AG09319 (cell line): ENCODE measurements around the gene KSR1.

Experiments used
- DNase-seq: peaks from one replicate; pipeline ENCODE4 v3.0.0-alpha.2; 2010; ENCODE audit warnings: low read depth; ENCODE audit errors: extremely low read depth
- CTCF ChIP-seq: IDR thresholded peaks from 2 replicates; pipeline ENCODE4 v1.5.1; 2011; ENCODE audit warnings: low read depth, mild to moderate bottlenecking, inconsistent platforms, low read length, moderate library complexity

Gene KSR1

GRCh38 chr17:27620721-27621120 is 164.5 kb downstream of the KSR1 start:
- DNase-seq = no peak
- no peak for TF ChIP-seq CTCF

- TF ChIP-seq CTCF = no peak
- no peak for DNase-seq
Observed at GRCh38 chr17:27621536-27621935, 165.3 kb downstream of the KSR1 start.

GRCh38 chr17:27621942-27622559 is 165.8 kb downstream of the KSR1 start:
- DNase-seq = no peak
- no peak for TF ChIP-seq CTCF

GRCh38 chr17:27622986-27623385 is 166.7 kb downstream of the KSR1 start:
- DNase-seq = no peak
- no peak for TF ChIP-seq CTCF

GRCh38 chr17:27623614-27624013 is 167.4 kb downstream of the KSR1 start:
- DNase-seq = no peak
- TF ChIP-seq CTCF = no peak

GRCh38 chr17:27624539-27624938 is 168.3 kb downstream of the KSR1 start:
- DNase-seq = no peak
- no peak for TF ChIP-seq CTCF

- no peak for TF ChIP-seq CTCF
- no peak for DNase-seq
Observed at GRCh38 chr17:27625856-27626255, 169.6 kb downstream of the KSR1 start.
